ENCODE results near the gene TECR.

DNA sequence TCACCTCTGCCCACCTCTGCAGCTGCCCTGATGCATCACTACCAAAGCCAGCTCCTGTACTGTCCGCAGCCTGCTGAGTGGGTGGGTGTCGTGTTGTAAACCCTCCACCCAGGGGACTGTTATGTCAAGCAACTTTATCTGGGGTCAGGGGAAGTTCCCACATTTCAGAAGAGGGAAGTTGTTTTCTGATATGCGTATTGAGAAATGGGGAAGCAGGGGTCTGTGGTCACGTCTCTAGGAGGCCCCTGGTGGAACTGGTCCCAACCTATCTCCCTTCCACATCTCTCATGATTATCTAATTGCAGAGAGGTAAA, 84.7 kb downstream of the TECR start:
- TF ChIP-seq, protein P1, sequence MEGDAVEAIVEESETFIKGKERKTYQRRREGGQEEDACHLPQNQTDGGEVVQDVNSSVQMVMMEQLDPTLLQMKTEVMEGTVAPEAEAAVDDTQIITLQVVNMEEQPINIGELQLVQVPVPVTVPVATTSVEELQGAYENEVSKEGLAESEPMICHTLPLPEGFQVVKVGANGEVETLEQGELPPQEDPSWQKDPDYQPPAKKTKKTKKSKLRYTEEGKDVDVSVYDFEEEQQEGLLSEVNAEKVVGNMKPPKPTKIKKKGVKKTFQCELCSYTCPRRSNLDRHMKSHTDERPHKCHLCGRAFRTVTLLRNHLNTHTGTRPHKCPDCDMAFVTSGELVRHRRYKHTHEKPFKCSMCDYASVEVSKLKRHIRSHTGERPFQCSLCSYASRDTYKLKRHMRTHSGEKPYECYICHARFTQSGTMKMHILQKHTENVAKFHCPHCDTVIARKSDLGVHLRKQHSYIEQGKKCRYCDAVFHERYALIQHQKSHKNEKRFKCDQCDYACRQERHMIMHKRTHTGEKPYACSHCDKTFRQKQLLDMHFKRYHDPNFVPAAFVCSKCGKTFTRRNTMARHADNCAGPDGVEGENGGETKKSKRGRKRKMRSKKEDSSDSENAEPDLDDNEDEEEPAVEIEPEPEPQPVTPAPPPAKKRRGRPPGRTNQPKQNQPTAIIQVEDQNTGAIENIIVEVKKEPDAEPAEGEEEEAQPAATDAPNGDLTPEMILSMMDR (IDR thresholded peaks at IDR 0.05) = no peak
- no peak for TF ChIP-seq POLR2A (IDR thresholded peaks at IDR 0.05)

Data from lower leg skin (tissue), 3 donors.